SK-N-DZ (cell line): Measurements from ENCODE around the gene CARNS1.
A peak's percentile ranks its signal among the peaks of the same experiment; 100 is the strongest.

ENCODE experiments used
- DNase-seq: peaks from one replicate; pipeline ENCODE4 v3.0.0-alpha.2; 2015; ENCODE audit warnings: low spot score

The CARNS1 gene

DNA sequence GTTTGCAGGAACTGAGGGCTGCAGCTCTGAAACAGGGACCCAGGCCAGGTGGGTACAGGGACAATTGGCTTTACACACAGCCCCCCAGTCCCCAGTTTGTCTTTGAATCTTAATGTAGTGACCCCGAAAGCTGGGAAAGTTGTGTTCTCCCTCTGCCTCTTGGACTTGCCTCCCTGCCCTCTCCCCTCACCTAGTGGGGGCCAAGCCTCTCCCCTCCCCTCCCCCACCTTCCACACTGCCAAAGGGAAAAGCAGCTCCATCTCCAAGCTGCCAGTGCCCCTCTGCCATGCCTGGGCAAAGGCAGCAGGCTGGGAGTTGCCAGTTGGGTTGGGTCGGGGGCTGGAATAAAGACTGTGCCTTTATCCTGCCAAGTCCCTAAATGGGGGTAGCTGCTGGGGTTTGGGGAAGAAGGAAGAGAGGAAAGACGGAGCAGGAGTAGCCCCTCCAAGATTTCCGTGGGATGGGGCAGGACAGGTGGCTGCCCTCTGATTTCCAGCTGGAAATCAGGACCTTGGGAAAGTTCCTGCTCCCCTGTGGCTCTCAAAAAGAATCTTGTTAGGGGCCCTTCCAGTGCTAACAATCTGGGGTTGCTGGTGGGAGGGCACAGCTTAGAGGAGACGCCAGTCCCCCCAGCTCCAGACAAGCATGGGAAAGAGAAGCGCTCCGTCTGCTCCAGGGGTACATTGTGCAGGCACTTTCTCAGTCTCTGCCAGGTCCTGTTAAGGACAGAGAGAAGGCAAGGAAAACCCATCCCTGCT is 39.2 kb upstream of the CARNS1 start:
- DNase-seq: no peak

DNA sequence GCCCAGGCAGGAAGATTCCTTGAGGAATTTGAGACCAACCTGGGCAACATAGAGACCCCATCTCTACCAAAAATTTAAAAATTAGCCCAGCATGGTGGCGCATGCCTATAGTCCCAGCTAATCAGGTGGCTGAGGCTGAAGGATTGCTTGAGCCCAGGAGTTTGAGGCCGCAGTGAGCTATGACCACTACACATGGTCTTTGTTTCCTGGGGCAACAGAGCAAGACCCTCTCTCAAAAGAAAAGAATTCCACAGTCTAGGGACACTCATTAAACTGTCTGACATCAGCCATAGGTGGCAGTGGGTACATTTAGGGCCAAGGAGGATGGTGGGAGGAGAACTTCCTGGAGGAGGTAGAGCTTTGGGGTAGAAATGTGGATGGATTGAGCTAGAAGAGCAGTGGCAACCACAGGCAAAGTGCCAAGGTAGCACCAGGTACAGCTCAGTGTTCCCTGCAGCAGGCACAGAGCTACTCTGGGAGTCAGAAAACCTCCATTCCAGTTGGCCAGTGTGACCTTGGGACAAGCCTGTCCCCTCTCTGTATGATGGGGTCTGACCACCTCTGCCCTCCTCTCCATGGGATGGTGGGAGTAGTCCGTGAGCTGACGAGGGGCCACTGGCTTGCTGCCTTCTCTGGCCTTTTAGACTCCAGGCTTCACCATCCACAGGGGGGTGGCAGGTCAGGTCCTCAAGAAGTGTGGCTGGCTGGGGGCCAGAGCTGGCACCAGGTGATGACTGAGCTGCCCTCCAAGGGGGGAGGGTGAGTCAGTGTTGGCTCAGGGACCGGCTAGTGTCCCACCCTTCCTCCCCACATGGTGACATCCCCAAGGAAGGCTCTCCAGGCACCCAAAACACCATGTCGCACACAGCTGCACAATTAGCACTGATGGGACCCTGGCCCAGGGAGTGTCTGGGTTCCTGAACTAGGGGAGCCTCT is 38.3 kb upstream of the CARNS1 start:
- DNase-seq: no peak

DNA sequence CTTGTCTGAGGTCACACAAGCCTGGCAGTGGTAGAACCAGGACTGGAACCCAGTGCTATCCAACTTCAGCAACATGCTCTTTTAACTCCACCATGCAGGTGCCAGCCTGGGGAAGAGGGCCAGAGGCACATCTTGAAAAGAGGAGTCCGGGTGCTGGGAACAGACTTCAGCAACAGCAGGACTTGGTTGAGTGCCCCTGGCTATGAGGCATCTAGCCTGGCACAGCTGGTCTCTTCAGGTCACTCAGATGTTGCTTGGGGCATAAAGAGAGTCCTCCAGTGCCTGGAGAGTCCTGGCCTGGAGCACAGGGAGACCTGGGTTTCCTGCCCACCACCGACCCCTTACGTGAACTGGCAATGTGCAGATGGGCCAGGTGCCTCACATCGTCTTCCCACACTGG is 36.9 kb upstream of the CARNS1 start:
- no peak for DNase-seq

DNA sequence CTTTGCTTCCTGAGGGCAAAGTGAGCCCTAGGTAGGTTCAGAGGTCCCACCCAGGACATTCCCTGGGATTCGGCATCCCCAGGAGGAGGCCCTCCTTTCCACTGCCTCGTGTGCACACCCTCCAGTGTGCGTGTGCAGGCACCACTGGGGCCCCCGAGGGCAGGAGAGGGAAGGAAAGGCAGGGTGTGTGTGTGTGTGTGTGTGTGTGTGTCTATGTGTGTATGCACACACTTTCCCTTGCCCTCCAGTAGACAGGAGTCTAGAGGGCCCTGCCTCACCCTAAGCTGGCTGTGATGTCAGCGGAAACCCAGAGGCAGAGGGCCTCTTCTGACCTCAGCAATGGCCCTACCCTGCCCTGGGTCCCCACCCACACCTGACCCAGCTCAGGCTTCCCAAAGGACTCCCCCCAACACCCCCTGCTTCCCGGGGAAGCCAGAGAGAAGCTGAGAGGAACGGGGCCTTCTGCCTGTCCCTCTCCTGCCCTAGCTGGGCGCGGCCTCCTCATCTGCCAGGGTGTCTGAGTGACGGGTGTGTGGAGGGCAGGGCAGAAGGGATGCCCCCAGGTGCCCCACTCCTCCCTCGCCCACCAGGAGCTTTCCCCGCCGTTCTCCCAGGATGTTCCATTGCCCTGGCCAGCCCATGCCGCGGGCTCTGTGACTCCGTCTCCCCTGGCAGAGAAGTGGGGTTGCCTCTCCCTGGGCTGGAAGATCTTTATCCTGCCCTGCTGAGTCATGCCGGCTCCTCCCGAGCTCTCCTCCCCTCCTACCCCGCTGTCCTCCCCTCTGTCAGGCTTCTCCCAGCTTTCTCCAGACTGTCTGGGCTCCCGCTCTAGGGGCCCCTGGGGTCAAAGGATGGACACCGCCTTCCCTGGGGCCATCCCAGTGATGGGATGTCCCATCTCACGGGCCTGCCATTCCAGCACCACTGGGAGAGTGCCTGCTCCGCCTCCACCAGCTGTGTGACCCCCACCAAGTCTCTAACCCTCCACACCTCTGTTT is 36.1 kb upstream of the CARNS1 start:
- no peak for DNase-seq

DNA sequence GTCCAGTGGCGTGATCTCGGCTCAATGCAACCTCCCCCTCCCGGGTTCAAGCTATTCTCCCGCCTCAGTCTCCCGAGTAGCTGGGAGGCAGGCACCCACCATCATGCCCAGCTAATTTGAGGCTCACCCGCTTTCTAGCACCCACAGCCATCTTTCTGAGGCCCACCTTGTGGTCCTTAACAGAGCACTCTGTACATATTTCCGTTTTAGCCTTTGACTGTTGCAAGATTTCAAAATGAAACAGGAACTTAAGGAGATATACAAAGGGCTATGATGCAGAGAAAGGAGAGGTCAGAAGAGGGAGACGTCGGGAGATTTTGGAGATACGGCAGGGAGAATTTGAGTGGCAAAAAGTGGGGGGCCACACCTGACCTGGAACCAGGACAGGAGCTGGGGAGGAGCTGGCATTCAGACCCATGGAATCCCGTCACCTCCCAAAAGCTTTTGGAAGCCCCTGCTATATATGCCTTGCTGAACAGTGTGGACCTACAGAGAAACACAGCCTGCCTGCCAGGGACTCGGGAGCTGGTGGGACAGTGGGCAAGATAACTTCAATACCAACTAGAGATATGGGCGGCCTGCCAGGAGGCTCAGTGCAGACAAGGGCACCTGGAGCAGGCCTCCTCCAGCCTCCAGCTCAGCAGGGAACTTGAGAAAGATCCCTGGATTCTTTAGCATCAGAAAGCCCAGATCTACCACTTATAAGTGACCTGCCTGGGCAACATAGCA is 34.1 kb upstream of the CARNS1 start:
- DNase-seq: no peak

DNA sequence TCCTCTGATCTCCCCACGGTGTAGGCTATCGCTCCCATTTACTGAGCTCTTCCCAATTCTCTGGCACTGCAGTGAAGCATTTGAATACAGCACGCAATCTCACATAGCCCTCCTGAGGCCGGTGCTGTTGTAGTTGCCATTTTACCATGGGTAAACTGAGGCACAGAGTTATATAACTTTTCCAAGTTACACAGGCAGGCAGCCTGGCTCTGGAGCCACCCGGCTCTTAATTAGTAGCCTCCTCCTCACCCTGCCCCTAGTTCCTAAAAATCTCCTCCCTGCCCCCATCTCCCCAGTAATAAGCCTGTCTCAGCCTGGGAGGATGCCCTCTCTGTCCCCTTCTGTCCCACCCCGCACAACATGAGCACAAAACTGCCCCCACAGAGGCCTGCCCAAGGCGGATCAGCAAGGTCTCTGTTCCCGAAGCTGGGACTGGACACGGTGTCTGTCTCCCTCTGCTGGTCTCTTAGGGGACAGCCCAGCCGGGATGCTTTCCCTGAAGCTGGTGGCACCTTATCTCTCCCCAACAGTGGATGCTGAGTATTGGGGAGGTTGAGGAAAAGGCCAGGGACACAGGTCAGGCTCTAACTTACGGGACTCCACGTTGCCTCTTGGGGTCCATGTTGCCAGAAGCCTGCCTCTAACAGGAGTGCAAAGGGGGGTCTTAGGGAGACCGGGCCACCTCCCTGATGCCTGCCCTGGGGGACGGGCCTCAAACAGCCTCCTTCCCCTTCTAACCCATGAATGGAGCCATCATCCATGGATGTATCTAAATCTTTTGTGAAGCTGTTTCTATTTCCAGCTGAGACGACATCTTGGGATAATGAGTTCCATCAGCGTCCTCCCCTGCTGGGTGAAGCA is 33.0 kb upstream of the CARNS1 start:
- DNase-seq: peak; percentile 77

DNA sequence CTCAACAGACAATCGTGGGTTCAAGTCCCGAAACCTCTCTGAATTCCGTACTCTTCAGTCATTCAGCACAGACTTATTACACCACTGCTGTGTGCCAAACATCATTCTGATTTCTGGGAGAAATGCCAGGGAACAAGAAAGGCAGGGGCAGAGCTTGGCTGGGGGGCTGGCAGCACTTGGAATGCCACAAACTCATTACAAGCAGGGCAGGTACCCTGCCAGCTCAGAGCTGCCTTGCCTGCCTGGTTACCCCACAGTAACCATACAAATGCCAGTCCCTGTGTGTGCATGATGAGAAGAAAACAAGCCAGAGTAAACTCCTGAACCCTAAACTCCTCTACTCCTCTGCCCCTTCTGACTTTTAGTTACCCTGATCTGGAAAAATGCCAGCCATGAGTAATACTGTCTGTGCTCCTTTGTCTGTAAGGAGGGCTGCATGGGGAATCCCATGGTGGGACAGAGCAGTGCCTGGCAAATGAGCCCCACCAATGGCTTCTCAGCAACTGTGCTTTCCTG is 30.6 kb upstream of the CARNS1 start:
- no peak for DNase-seq

DNA sequence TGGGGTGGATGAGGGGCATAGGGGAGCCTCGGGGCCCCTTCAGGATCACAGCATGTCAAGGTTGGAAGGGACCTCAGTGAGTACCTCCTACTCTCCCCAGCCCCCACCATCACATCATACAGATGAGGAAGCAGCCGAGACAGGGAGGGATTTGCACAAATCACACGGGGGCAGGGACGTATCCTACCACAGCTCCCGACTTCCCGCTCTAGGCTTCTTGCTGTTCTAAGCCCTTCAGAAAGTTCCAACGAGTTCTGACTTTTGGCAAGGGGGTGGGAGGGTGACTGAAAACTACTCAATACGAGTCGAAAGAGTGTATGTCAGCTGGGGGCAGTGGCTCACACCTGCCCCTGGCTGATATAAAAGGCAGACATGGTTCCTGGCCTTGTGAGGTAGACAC is 28.4 kb upstream of the CARNS1 start:
- no peak for DNase-seq

DNA sequence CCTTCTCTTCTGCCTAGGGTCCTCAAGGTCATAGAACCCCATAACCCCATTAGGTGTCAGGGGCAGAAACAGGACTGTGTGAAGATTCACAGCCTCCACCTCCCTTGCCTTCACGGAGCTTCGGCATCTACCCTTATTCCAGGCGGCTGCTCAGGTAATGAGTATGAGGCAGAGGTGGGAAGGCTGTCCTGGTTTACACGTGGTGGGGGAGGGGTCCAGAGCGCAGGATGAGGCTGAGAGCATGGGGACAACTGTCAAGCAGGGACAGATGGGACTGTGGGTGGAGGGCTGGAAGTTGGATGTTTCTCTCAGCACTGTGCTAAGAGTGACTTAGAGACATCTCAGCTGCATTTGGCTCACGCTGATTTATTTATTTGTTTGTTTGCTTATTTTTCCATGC is 28.0 kb upstream of the CARNS1 start:
- no peak for DNase-seq

DNA sequence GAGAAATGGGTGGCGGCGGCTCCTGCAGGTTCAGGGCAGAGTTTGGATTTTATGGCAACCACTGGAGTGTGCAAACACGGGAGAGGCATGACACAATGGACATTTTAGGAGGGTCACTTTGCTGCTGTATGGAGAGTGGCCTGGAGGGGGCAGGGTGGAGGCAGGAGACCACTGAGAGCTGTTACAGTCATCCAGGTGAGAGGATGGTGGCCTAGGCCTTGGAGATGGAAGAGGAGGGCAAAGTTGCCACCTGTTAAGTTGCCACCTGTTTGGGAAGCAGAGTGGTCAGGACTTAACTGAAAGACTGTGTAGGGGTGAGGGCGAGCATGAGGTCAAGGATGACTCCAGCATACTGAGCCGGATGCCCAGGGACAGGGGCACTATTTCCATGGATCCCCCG is 26.0 kb upstream of the CARNS1 start:
- peak; percentile 51 for DNase-seq

DNA sequence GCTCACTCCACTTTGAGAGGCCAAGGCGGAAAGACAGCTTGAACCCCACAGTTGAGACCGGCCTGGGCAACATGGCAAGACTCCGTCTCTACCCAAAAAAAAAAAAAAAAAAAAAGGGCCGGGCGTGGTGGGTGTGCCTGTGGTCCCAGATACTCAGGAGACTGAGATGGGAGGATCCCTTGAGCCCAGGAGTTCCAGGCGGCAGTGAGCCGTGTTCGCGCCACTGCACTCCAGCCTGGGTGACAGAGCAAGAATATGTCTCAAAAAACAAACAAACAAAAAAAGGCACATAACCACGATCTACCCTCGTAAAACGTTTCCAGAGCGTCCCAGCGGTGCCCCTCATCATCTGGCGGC is 24.6 kb upstream of the CARNS1 start:
- DNase-seq: no peak

DNA sequence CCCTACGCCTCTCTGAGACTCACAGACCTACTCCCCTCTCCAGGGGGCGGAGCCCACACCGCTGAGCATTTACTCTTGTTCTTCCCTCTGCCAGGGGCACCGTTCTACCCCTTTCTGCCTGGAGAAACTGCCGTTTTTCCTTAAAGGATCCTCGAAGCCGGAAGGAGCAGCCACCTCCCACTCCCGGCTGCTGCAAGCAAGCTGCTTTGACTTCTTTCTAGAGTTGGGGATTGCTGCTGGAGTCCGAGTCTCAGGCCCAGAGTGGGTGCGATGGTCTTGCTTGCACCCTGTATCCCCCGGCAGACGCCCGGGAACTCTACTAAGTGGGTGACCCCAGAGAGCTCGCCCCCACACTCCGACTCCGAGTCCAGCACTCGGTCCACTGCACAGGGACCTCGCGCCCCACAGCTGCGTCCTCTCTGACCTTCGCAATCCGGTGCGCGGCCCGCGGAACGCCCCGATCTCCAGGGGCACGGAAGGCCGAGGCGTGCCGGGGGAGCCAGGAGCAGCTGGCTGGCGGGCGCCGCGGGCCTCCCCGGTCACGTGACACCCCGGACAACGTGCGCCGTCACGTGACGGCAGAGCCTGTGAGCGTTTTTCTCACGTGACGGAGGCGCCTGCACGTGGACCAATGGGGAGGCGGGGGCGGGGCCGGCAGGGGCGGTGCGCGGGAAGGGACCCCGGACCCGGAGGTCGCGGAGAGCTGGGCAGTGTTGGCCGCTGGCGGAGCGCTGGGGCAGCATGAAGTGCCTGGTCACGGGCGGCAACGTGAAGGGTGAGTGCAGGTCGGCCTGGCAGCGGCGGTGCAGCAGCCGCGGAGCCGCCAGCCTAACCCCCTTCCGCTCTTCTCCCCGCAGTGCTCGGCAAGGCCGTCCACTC is 23.9 kb upstream of the CARNS1 start, which contains the start of gene RAD9A:
RAD9A (plus strand) TSS at position 683 of the 879 bp plus-strand sequence; CDS start at position 742, 59 bp downstream.
- DNase-seq: peak; percentile 94

DNA sequence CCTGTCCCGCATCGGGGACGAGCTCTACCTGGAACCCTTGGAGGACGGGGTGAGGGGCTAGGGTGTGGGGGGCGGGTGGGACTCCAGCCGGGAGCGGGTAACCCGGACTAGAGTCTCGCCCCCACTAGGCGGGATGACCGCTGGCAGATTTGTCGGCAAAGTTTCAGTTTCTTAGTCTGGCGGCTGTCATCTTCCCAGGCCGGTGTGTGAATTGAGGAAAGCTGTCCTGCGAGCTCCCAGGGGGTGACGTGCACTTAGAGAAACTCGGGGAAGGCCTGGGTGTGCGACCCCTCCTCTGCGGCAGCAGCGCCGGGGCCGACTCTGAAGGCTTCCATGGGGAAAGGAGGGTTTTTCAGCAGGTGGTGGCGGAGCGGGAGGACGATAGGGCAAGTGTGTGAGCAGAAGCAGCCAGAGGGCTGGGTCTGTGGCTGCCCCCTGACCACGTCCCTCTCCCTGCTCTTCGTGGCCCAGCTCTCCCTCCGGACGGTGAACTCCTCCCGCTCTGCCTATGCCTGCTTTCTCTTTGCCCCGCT is 23.2 kb upstream of the CARNS1 start:
- DNase-seq: no peak

DNA sequence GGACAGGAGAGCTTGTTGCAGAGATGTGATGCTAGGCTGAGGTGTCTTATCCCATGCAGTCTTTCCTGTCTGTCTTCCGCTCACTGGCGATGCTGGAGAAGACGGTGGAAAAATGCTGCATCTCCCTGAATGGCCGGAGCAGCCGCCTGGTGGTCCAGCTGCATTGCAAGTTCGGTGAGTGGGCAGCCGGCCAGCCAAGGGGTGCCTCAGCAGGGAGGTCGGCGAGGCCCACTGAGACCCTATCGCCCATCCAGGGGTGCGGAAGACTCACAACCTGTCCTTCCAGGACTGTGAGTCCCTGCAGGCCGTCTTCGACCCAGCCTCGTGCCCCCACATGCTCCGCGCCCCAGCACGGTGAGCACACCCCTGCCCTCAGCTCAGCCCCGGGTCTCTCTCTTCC is 22.0 kb upstream of the CARNS1 start:
- DNase-seq: no peak

DNA sequence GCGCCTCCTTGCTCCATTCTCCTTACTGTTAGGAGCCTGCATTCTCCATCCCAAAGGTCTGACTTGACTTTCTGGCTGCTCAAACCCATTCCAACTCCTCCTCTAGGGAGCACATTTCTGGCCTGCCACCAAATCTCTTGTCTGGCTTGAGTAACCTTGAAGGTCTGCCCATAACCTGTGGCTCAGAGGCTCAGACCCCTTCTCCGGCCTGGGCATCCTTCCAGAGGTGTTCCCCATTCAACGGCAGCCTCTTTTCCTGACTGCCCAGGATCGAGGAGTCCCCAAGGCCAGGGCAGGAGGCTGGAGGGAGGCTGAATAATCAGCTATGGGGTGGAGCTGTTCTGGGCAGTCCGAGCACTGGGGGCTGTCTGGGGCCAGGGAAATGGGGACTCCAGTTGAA is 21.5 kb upstream of the CARNS1 start:
- DNase-seq: no peak

DNA sequence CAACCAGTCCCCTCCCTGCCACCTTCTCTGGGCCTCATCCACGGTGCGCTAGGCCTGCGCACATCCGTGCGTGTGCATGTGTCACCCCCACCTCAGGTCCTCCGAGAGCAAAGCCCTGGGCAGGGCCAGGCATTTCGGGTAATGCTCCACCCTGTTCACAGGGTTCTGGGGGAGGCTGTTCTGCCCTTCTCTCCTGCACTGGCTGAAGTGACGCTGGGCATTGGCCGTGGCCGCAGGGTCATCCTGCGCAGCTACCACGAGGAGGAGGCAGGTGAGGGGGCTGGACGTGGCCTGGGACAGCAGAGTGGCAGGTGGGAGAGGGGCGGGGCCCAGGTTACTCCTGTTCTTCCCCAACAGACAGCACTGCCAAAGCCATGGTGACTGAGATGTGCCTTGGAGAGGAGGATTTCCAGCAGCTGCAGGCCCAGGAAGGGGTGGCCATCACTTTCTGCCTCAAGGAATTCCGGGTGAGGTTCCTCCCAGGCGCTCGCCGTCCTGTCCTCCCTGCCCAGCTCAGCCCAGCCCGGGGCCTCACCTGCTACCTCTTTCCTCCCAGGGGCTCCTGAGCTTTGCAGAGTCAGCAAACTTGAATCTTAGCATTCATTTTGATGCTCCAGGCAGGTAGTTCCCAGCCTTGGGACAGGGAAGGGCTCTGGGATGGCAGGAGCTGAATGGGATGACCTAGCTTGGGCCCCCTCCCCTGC is 19.8 kb upstream of the CARNS1 start:
- no peak for DNase-seq

DNA sequence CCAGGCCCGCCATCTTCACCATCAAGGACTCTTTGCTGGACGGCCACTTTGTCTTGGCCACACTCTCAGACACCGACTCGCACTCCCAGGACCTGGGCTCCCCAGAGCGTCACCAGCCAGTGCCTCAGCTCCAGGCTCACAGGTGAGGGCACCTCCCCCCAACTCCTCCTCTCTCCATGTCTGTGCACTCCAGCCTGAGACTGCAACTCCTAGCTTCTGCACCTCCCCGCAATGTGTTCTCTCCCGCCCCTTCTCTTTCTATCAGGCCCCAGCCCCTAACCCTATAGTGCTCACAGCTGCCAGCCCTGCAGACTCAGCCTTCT is 19.3 kb upstream of the CARNS1 start:
- DNase-seq: no peak
